GM23338 (cell line): ENCODE measurements around the gene MFNG. TPM values are rescaled to one million over a fixed set of nuclear protein-coding genes. Genes with fewer than 3 reads are reported as not detected.

ENCODE experiments used
- ATAC-seq: fragments of 200-7000 bp; cut with Tn5 transposase; 3 replicates; pipeline ENCODE4 v1.9.1; 2020
- DNase-seq: peaks from one replicate; pipeline ENCODE4 v3.0.0-alpha.2; 2015; ENCODE audit warnings: low spot score
- H2AFZ ChIP-seq: fragments of 200-600 bp; sonication (generic); 2 replicates; pipeline ENCODE4 v1.8.0; 2016; ENCODE audit warnings: antibody characterized with exemption, mild to moderate bottlenecking, moderate library complexity
- H3F3A ChIP-seq: fragments of 200-600 bp; sonication (generic); replicated peaks from 2 replicates; pipeline ENCODE4 v1.8.0; 2017; ENCODE audit warnings: antibody characterized with exemption, mixed run types, low read depth
- H3K27ac ChIP-seq: fragments of 200-600 bp; sonication (generic); 2 replicates; pipeline ENCODE4 v1.6.1; 2016; ENCODE audit warnings: low read depth
- H3K27me3 ChIP-seq: fragments of 200-600 bp; sonication (generic); 2 replicates; pipeline ENCODE4 v1.8.0; 2016; ENCODE audit warnings: mild to moderate bottlenecking, mixed run types, moderate library complexity; ENCODE audit not compliant: insufficient read depth
- H3K36me3 ChIP-seq: fragments of 200-600 bp; sonication (generic); 2 replicates; pipeline ENCODE4 v1.8.0; 2016; ENCODE audit warnings: mild to moderate bottlenecking; ENCODE audit not compliant: insufficient read depth
- H3K4me1 ChIP-seq: fragments of 200-600 bp; sonication (generic); 2 replicates; pipeline ENCODE4 v1.8.0; 2016; ENCODE audit warnings: mild to moderate bottlenecking, moderate library complexity; ENCODE audit not compliant: insufficient read depth
- H3K4me2 ChIP-seq: fragments of 200-600 bp; sonication (generic); 2 replicates; pipeline ENCODE4 v1.7.1; 2017; ENCODE audit warnings: mixed run types
- H3K4me3 ChIP-seq: fragments of 200-600 bp; sonication (generic); 2 replicates; pipeline ENCODE4 v1.6.1; 2016; ENCODE audit warnings: mixed run types
- H3K79me2 ChIP-seq: fragments of 200-600 bp; sonication (generic); replicated peaks from 2 replicates; pipeline ENCODE4 v1.8.0; 2017; ENCODE audit warnings: mild to moderate bottlenecking; ENCODE audit not compliant: insufficient read depth
- H3K9me2 ChIP-seq: fragments of 200-600 bp; sonication (generic); 2 replicates; pipeline ENCODE4 v1.8.0; 2017; ENCODE audit not compliant: insufficient read depth
- H4K20me1 ChIP-seq: fragments of 200-600 bp; sonication (generic); replicated peaks from 2 replicates; pipeline ENCODE4 v1.8.0; 2017; ENCODE audit warnings: mild to moderate bottlenecking; ENCODE audit not compliant: insufficient read depth
- H3K27ac Mint-ChIP-seq: 2 replicates; pipeline ENCODE4 v1.8.0; 2020; ENCODE audit warnings: inconsistent platforms, mild to moderate bottlenecking, moderate library complexity, mixed read lengths
- H3K27me3 Mint-ChIP-seq: 3 replicates; pipeline ENCODE4 v1.8.0; 2022; ENCODE audit warnings: low read depth, mild to moderate bottlenecking, moderate library complexity, mixed read lengths, inconsistent platforms; ENCODE audit not compliant: insufficient read depth, poor library complexity
- H3K36me3 Mint-ChIP-seq: 3 replicates; pipeline ENCODE4 v1.8.0; 2021; ENCODE audit warnings: low read depth, mild to moderate bottlenecking, inconsistent platforms, moderate library complexity, mixed read lengths
- H3K4me1 Mint-ChIP-seq: 3 replicates; pipeline ENCODE4 v1.8.0; 2020; ENCODE audit warnings: mild to moderate bottlenecking, inconsistent platforms, mixed read lengths
- H3K4me3 Mint-ChIP-seq: 3 replicates; pipeline ENCODE4 v1.8.0; 2021; ENCODE audit warnings: moderate library complexity, mild to moderate bottlenecking, inconsistent platforms, mixed read lengths
- H3K9me3 Mint-ChIP-seq: 3 replicates; pipeline ENCODE4 v1.8.0; 2020; ENCODE audit warnings: moderate library complexity, mild to moderate bottlenecking, inconsistent platforms, mixed read lengths
- CTCF ChIP-seq, 2 experiments: fragments of 200-600 bp in 1 of 2; sonication (generic) in 1 of 2; conservative IDR thresholded peaks; 2 replicates each; pipeline versions ENCODE4 v1.5.1 to v1.6.1; 2016 to 2017; ENCODE audit warnings: antibody characterized with exemption in 2 of 2, low read depth in 2 of 2, mild to moderate bottlenecking in 2 of 2, moderate library complexity in 1 of 2
- EZH2 ChIP-seq: fragments of 200-600 bp; sonication (generic); IDR thresholded peaks from one replicate; pipeline ENCODE4 v1.8.0; 2017; ENCODE audit warnings: antibody characterized with exemption, mild to moderate bottlenecking, low read depth; ENCODE audit not compliant: unreplicated experiment
- NANOG ChIP-seq: IDR thresholded peaks from 2 replicates; pipeline ENCODE4 v1.6.1; 2016; ENCODE audit warnings: antibody characterized with exemption, borderline replicate concordance
- POLR2AphosphoS5 ChIP-seq: IDR thresholded peaks from 2 replicates; pipeline ENCODE4 v1.6.1; 2016; ENCODE audit warnings: antibody characterized with exemption, low read depth
- REST ChIP-seq: IDR thresholded peaks from one replicate; pipeline ENCODE4 v1.6.1; 2018; ENCODE audit warnings: antibody characterized with exemption; ENCODE audit not compliant: unreplicated experiment
- ZNF114 ChIP-seq: fragments of 250-450 bp; sonication (Bioruptor Pico); IDR thresholded peaks from 2 replicates; pipeline ENCODE4 v1.5.0; 2020; ENCODE audit warnings: mild to moderate bottlenecking, moderate library complexity
- polyA plus RNA-seq: library from polyadenylated mRNA; unstranded; fragments of >200 nt; fragmentation: Nextera tagmentation; extraction: Ambion mirVana; gene quantifications from 2 replicates; pipeline ENCODE4 v1.2.1, GENCODE V29; 2016
- total RNA-seq: library from RNA; depleted of rRNA; stranded (reverse); fragments of >200 nt; shearing (Covaris generic); gene quantifications from 2 replicates; pipeline ENCODE4 v1.2.3, GENCODE V29; 2014
- TF ChIP-seq, protein P1 (sequence below): IDR thresholded peaks from 2 replicates; pipeline ENCODE4 v1.6.1; 2016; ENCODE audit warnings: antibody characterized with exemption

Gene MFNG
- total and polyA plus RNA-seq, 2 experiments from 2014 or later = 1.4 to 1.9 TPM

DNA sequence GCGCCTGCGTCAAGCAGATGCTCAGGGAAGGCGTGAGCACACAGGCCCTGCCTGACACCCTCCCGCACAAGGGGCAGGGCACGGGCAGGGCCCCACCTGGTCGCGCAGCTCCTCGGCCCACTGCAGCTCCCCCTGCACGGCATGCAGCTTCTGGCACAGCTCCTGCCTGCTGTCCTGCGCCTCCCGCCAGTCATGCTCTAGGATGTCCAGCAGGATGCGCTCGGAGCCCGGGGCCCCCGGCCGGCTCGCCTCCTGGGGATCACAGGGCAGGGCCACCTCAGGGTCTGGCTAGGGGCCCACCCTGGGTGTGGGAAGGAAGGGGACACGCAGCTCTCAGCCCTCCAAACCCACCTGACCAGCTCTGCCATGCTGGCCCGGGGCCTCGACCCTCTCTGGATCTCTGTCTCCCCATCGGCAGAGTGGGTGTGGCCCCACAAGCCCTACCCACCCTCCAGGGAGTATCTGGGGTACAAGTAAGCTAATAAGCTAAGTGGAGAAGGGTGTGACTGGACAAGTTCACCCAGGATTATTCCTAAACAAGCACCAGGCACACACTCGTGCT, 22.3 kb upstream of the MFNG start:
- Mint-ChIP-seq H3K27ac (no peak overlapping the region), H3K4me3 (no peak overlapping the region)

DNA sequence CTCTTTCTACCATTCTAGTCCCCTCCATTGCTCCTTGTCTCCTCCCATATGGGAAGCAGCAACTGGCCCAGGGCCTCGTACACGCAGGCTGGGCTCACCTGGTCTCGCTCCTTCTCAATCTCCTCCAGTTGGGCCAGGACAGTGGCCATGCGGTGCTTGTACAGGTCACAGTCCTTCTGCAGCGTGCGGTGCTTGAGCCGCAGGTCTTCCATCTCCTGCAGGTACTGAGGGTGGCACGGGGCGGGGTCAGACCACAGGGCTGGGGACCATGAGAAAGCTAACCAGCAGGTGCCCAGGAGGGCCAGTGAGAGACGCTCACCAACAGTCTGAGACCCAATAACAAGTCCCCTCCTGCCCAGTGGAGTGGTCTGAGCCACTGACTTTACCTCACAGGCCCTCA, 21.5 kb upstream of the MFNG start:
- Mint-ChIP-seq H3K4me3 (no peak overlapping the region), H3K4me1 (peaks cover 16% of the 10 kb centered on the region), H3K9me3 (no peaks in the 10 kb centered on the region), H3K36me3 (peaks cover 5% of the 10 kb centered on the region; the same call in 2 of the 3 replicates), H3K27ac (peak overlapping the region; percentile 47; the same call in 1 of the 2 replicates), H3K27me3 (peaks cover 5% of the 10 kb centered on the region)
- H3K4me2 ChIP-seq = no peak overlapping the region
- H3K27ac ChIP-seq = no peak overlapping the region
- H3K4me3 ChIP-seq = no peak overlapping the region
- no peaks in the 10 kb centered on the region for H3K4me1 ChIP-seq
- no peak for DNase-seq
- H3K36me3 ChIP-seq = no peaks in the 10 kb centered on the region
- ATAC-seq = no peak
- H3K9me2 ChIP-seq = no peaks in the 10 kb centered on the region
- no peaks in the 10 kb centered on the region for H4K20me1 ChIP-seq
- H3K79me2 ChIP-seq = no peaks in the 10 kb centered on the region
- H3F3A ChIP-seq = no peaks in the 10 kb centered on the region
- H2AFZ ChIP-seq = no peak overlapping the region
- H3K27me3 ChIP-seq = no peaks in the 10 kb centered on the region
- TF ChIP-seq CTCF (conservative IDR thresholded peaks at IDR 0.05; ENCODE audit: low read depth in 2 of 2) (no peak), REST (no peak), EZH2 (no peak), NANOG (no peak), ZNF114 (CRISPR knock-in tag) (no peak), POLR2AphosphoS5 (no peak)
- TF ChIP-seq, protein P1, sequence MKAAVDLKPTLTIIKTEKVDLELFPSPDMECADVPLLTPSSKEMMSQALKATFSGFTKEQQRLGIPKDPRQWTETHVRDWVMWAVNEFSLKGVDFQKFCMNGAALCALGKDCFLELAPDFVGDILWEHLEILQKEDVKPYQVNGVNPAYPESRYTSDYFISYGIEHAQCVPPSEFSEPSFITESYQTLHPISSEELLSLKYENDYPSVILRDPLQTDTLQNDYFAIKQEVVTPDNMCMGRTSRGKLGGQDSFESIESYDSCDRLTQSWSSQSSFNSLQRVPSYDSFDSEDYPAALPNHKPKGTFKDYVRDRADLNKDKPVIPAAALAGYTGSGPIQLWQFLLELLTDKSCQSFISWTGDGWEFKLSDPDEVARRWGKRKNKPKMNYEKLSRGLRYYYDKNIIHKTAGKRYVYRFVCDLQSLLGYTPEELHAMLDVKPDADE = no peak

More for the DNA sequence above, 22.3 kb upstream of the MFNG start:
- Histone ChIP-seq H4K20me1 (no peaks in the 10 kb centered on the region), H3K36me3 (no peaks in the 10 kb centered on the region), H3K4me1 (no peaks in the 10 kb centered on the region), H3K27me3 (no peaks in the 10 kb centered on the region), H3F3A (no peaks in the 10 kb centered on the region), H3K4me3 (no peak overlapping the region), H3K79me2 (no peaks in the 10 kb centered on the region), H3K9me2 (no peaks in the 10 kb centered on the region), H2AFZ (no peak overlapping the region), H3K27ac (no peak overlapping the region), H3K4me2 (no peak overlapping the region)
- peaks cover 16% of the 10 kb centered on the region for H3K4me1 Mint-ChIP-seq
- no peak for DNase-seq
- peaks cover 5% of the 10 kb centered on the region; the same call in 2 of the 3 replicates for H3K36me3 Mint-ChIP-seq
- TF ChIP-seq POLR2AphosphoS5 (no peak), CTCF (conservative IDR thresholded peaks at IDR 0.05; ENCODE audit: low read depth in 2 of 2) (peak; percentile 17 to 39; a peak in 3 of 4 replicates), ZNF114 (CRISPR knock-in tag) (no peak)
- TF ChIP-seq, protein P1 = no peak
- H3K27me3 Mint-ChIP-seq = peaks cover 5% of the 10 kb centered on the region
- H3K9me3 Mint-ChIP-seq = no peaks in the 10 kb centered on the region
- peak; percentile 68 for ATAC-seq
